Stimulated activated CD8-positive, alpha-beta memory T cell treated with anti-CD3 and anti-CD28 coated beads, Interleukin-7, amount 100 ng/mL, for 48 hours (primary cell): Measurements from ENCODE around the gene TLL2.
"Not testable (repeated sequence)": the region's sequence is repeated elsewhere in the genome, so short reads cannot be mapped to it uniquely, and the experiment has no call there.

Experiments used
- DNase-seq, 2 donors: peaks; one replicate each; pipeline ENCODE4 v3.0.0-alpha.2; 2020; ENCODE audit warnings: low read depth in 1 of 2; ENCODE audit errors: extremely low read depth in 1 of 2

TLL2 gene

DNA sequence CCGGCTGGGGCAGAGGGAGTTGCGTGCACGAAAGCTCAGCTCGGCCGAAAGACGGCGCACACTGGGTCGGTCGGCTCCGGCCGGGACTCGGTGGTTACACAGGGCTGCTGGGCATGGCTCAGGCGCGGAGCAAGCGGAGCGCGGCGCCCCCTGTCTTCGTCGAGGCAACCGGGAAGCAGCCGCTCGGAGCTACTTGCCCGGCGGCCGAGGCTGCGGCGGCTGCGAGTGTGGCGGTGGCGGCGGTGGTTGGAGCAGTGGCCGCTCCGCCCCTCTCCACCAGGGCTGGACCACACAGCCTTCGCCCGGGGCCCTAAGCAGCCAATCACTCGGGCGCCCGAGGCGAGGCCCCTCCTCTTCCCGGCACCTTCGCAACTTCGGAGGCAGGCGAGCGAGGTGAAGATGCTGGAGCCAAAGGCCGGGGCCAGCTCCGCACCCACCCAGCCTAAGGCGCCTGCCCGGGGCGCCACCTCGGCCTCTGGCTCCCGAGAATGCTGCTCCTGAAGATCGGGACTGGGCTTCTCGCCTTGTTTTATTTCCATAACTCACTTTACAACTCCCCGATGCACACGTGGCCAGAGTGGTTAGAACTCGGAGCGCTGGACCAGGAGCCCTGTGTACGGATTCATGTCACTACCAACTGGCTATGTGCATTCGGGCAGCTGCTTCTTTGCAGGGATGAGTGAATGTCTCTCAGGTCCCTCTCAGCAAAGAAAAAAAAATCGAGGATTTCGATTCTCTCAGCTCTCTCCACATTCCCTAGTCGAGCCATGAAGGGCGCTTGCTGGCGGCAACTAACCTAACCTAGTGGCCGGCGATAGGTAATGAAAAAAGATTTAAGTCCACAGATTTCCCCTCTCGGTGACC lies at the start of gene TLL2:
TSS of gene TLL2 (minus strand) at position 229 of the 864 bp plus-strand sequence. CDS start 241 bp downstream, outside the sequence.
- DNase-seq: peak; percentile 50 to 57

DNA sequence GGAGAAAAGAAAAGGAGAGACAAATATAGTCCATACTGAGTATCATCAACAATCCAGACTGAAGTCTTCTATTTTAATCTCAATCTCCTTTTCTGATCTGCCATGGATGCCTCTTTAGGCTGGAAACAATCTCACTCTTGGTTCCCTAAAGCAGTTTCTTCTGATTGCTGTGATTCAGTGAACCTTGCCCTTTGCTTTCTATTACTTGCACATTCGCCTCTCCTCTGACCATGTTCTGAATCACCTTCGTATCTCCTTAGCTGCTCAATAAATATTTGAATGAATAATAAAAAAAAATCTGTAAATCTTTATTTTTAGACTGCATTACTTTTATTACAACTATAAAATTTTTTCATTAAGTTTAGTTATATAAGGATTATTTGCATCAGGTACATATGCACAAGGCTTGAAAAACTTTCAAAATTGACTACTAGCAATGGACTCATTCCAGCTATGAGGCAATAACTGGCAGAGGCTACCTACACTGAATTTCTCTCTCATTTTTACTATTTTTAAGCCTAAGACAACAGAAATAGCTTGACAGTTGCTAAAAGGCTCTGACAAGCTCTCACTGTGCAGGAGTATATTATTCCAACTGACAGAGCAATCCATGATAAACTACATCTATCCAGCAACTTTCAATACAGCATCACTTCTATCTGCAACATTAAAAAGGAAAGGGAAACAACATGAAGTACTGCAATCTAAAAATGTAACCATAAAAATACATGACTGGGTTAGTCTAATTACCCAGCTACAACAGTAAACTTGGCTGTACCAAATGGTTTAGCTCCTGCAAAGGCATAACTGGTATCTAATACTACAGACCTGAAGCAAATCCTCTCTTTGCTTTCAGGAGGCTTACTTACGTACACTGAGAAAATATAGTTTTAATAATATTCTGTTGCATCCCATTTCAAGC lies 47.5 kb upstream of the TLL2 start:
- DNase-seq: no peak

DNA sequence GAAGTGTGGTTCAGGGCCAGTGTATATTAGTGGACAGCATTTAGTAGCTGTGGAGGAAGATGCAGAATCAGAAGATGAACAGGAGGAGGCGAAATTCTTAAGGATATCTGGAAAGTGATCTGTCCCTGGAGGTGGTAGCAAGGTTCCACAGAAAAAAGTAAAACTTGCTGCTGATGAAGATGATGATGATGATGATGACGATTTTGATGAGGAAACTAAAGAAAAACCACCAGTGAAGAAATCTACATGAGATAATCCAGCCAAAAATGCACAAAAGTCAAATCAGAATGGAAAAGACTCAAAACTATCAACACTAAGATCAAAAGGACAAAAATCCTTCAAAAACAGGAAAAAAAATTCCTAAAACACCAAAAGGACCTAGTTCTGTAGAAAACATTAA lies 46.8 kb upstream of the TLL2 start:
- DNase-seq: no peak

DNA sequence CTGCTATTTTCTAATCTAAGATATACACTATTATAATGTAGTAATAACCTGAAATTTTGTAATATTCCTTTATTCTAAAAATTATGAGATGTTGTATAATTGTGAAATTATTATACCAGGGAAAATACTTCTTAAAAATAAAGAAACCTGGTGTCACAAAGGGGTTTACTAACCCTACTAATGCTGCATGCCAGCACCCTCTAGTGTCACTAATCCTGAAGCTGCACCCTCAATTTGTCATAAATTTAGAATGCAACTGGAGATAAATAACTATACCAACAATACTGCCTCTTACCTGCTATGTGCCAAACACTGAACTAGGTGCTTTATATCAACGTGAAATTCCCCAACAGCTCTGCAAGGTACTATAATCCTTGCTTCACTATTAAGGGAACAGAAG lies 42.3 kb upstream of the TLL2 start:
- DNase-seq: no peak

DNA sequence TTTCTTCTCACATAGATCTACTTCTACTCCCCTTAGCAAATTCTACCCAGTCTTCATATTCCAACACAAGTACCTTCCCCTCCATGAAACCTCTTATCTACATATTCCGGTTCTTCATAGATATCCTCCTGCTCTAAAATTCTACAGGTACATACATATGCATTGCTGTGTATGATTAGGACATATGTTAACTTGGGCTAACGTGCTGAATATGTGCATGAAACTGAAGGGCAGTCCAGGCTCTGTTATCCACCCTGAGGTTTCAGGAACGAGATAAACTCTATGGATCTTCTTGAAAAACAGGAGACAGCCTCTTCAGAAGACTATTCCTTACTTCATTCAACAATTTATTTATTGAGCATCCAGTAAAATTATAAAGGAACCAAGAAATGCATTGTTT lies 41.6 kb upstream of the TLL2 start:
- no peak for DNase-seq

DNA sequence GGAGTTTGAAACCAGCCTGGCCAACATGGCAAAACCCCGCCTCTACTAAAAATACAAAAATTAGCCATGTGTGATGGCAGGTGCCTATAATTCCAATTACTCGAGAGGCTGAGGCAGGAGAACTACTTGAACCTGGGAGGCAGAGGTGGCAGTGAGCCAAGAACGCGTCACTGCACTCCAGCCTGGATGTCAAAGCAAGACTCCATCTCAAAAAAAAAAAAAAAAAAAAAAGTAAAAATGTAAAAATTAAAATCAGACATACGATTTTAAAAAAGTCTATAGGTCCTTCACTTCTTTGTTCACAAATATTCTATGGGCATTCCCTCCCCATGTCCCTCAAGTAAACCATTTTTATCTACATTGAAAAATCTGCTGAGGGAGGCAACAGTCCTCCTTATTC lies 34.9 kb upstream of the TLL2 start:
- no peak for DNase-seq

DNA sequence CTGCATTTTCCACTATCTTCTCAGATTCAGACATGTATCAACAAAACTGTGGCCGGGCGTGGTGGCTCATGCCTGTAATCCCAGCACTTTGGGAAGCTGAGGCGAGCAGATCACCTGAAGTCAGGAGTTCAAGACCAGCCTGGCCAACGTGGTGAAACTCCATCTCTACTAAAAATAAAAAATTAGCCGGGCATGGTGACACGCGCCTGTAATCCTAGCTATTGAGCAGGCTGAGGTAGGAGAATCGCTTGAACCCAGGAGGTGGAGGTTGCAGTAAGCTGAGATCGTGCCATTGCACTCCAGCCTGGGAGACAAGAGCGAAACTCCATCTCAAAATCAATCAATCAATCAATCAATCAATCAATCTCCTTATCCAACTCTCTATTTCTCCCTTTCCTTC lies 31.8 kb upstream of the TLL2 start:
- DNase-seq: not testable (repeated sequence)

DNA sequence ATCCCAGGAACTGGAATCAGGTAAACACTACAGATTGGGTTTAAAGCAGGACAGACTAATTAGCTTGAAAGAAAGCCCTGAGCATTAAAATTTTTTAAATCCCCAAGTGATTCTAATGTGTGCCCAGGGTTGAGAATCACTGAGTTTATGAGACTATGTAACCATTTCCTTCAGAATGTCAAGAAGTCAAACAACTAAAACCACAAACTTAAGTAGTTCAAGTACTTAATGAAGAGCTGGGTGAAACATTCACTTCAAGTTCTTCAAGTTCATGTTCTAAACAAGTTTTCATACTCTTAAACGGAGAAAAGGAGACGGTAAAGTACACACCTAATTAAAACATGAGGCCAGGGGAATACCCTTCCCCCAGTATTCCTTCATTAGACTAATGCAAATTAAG lies 28.2 kb upstream of the TLL2 start:
- no peak for DNase-seq

DNA sequence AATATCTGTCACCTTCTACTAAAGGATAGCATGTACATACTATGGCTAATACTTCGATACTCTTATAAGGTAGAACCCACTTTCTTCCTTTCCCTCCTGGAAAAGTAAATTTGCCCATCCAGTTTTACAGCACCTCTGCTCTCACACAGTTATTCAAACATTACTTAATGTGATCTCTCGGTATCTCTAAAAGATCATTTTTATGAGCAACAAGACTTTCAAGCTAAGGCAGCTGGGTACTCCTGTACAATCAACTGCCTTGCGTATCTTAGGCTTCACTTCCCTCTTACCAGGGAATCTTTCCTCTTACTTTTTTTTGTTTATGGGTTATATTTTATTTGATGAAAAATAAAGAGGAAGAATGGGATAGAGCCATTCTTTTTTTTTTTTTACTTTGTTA lies 26.5 kb upstream of the TLL2 start:
- DNase-seq: no peak

DNA sequence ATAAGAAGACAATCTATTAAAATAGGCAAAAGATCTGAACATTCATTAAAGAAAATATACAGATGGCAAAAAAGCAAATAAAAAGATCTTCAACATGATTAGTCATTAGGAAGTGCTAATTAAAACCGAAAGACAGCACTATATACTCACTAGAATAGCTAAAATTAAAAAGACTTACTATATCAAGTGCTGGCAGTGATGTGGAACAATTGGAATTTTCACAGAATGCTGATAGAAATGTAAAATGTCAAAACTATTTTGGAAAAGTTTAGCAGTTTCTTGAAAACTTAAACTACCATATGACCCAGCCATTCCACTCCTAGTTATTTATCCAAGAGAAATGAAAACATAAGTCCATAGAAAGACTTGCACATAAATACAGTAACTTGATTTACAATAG lies 25.0 kb upstream of the TLL2 start:
- no peak for DNase-seq

DNA sequence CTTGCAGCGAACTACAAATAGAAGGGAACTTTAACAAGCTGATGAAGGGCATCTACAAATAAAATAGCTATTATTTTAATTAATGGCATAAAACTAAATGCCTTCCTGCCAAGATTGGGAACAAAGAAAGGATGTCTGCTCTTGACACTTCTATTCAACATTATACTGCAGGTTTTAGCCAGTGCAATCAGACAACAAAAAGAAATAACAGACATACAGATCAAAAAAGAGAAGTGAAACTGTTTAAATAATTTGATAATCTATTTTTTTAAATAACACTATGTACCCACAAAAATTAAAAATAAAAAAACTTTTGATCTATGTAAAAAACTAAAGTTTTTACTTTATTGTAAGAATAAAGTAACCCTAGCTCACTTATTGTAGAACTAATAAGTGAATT lies 22.4 kb upstream of the TLL2 start:
- no peak for DNase-seq

DNA sequence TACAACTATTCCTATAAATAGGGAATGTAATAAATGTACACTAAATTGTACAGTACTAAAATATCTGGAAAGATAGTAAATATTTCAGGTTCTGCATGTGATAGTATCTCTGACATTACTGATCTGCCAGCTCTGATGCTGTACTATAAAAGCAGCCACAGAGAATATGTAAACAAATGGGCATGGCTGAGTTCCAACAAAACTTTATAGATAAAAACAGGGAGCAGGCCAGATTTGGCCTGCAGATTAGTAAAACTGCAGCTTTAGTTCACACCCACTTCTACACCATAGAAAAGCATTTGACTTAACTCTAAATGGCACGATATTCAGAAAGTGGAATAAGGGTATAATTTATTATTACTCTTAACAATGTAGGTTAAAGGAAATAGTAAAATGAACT lies 18.8 kb upstream of the TLL2 start:
- DNase-seq: no peak

DNA sequence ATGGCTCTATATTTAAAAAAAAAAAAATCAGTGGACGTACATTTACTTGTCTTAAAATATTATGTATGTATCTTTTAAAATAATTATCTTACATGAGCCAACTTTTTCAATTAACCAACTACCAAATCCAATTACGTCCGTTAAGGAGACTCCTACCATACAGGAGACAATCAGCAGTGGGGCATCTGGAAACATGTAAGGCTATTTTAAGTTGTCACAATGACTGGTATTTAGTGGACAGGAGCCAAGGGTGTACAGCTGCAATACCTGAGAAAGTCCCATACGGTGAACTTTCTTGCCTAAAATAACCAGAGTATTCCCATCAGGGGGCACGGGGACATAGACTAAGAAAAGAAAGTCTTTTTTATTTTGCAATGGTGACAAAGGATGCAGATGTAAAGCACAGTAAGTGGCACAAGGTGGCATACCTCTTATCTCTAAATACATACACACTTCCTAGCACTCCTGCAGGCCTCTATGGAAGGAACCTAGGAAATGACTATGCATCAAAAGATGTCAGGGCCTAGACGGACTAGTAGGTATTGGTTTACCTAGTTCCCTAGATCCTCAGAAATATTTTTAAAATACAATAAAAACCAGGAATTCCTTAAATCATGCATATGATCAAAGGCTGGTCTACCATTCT lies 16.0 kb upstream of the TLL2 start:
- DNase-seq: no peak

DNA sequence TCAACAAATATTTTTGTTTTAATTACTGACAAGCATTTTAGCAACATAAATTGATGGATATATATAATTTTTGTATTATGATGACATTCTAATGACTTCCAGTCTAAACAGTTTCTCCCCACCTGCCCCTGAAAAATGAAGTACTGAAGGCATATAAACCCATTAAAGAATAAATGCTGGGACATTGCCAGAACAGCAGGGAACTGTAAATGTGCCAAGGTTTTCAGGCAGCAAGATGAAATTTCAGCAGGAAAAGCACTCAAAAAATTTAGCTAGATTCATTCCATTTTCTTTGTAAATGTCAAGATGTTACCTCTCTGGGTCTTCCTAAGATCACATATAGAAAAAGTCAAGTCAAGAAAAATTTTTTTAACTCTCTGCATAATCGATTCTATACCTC lies 11.0 kb upstream of the TLL2 start:
- no peak for DNase-seq

DNA sequence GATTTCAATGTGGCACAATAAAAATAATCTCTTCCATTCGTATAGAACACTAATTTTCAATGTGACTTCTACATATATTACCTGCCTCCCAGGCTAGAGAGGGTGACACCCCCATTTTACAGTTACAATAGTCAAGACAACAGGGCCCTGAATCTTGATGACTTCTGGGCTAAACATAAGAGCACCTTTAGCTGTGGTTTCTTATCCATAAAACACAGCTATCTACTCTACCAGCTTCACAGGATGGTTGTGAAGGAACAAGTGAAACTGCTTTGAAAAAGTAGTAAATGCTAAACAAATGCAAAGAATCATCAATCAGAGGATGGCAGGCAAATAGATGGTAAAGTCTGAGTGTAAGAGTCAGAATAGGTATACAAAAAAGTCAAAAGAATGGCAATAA lies 3.6 kb upstream of the TLL2 start:
- no peak for DNase-seq

DNA sequence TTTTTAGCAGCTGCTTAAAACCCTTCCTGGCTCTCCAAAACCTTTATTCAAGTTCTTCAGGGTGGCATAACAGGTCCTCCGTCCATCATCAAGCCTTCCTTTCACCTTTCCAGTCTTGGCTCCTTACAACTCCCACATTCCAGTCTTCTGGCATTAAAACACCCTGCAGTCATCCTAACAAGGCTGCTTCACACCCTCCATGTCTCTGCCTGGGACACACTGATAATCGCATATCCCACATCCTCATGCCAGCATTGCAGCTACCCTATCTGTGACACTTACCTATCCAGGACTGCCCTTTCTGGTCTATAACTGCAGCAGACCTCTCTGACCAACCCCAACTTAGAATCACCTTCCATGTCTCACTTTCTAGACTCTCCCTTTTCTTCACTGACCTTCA lies 2.6 kb upstream of the TLL2 start:
- no peak for DNase-seq

DNA sequence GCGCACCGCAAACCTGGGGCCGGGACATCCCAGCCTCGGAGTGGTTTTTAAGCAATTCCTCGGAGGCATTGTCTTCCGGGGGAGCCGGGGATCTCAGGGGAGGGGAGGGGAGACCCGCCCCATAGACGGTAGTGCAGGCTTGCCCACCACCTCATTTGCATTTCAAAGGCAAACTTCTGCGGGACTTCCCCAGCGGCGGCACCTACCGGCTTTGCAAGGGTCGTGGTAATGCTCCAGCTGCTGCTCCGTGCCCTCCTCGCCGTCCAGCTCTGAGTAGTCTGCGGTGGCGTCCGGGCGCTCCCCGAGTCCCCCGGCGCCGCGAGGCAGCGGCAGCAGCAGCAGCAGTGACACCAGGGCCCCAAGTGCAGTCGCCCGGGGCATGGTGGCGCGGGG lies 425 bp downstream of the TLL2 start:
- DNase-seq: peak; percentile 14 to 17

DNA sequence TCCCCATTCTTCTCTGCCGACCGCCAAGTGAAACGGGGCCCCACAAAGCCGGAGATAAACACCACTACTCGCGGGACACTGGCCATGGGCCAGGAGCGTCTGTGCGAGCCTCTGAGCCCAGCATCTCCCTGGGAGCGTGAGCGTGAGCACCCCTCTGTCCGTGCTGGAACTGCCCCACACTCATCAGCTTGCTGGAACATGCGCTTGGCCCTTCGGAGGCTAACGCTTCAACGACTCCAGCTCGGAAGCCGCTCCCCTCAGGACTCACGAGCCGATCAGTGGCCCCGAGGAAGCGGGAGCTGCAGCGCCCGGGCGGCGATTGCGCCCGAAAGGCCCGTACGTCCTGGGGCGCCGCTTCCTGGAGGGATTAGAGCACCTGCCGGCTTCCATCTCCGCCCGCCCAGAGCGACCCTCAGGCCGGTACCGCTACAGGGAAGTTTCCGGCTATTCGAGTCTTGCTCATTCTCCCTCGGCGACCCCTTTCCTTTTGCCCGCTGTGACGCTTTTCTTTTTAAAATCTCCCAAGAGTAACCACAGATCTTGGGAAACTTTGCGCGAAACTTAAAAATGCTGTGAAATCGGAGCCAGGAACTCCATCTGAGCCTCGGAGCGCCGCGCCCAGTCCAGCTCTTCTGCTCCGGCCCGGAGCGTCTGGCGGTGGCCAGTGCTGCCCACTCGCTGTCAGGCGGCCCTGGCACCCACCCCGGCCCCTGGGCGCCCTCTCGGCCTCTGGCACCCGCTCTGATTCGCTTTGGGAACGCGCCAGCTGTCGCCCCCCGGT lies 1.0 kb downstream of the TLL2 start:
- DNase-seq: no peak

DNA sequence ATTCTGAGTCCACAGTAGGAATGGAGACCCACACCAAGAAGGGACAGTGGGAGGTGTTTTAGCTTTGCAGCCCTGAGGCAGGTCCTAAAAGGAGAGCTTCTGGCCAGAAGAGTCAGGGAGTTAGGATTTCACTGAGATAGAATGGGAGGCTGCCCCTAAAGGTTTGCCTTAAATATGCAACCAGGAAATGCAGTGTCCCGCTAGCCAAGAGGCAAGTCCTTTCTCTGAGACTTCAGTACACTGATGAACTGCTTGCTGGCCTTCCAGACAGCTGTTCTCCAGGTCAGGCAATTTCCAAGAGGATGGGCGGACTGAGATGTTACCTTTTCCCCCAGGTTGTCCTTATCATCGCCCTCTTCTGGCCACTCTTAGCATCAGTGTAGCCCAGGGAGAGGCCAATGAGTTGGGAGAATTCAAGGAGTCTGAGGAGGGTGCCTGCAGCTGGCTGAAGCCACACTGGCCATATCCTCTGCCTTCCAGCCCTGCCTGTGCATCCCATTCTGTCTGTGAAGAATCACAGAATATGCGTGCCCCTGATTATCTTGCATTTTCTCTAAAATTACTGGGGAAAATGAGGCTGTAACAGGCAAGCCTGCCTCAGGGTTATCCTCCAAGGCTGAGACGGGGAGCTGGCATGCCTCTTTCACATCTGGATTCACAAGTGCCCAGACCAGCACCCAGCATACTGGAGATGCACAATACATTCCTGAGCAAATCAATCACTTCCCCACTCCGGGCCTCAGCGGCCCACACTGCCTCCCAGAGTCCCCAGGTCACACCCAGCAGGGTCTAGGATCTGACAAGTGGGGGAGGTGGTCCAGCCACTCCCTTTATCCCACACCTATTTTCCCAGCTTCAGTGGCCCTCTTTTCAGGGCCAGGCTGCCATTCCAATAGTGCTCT lies 2.4 kb downstream of the TLL2 start:
- DNase-seq: no peak
